K562 (cell line): ENCODE results near the gene RNF167. TPM values are rescaled to one million over a fixed set of nuclear protein-coding genes. Genes with fewer than 3 reads are reported as not detected.
A peak's percentile ranks its signal among the peaks of the same experiment; 100 is the strongest.

Experiments used
- DEAF1 ChIP-seq: fragments of 450-650 bp; formaldehyde crosslinking; IDR thresholded peaks from 2 replicates; pipeline ENCODE4 v1.4.0; 2020; ENCODE audit warnings: mild to moderate bottlenecking, moderate library complexity
- FOXJ2 ChIP-seq: fragments of 200-800 bp; sonication (Bioruptor generic); IDR thresholded peaks from 2 replicates; pipeline ENCODE4 v1.6.1; 2016; ENCODE audit warnings: missing genetic modification characterization, missing compliant biosample characterization
- GATA2 ChIP-seq: sonication (generic); formaldehyde crosslinking; IDR thresholded peaks from 2 replicates; pipeline ENCODE4 v1.4.0; 2020; ENCODE audit warnings: mild to moderate bottlenecking, missing genetic modification reagents
- NUFIP1 ChIP-seq: fragments of 450-650 bp; IDR thresholded peaks from 2 replicates; pipeline ENCODE4 v1.6.1; 2018; ENCODE audit not compliant: partially characterized antibody
- UBTF ChIP-seq, 2 experiments: IDR thresholded peaks; 2 replicates each; pipeline ENCODE4 v1.6.1; 2012; ENCODE audit warnings: improper control_type of control experiment in 2 of 2, low read depth in 2 of 2, low read length in 2 of 2, borderline replicate concordance in 1 of 2
- ZNF354B ChIP-seq: fragments of 250-450 bp; sonication (Bioruptor Pico); IDR thresholded peaks from 2 replicates; pipeline ENCODE4 v1.4.0; 2020
- ZNF583 ChIP-seq: fragments of 250-450 bp; sonication (Bioruptor Pico); IDR thresholded peaks from 2 replicates; pipeline ENCODE4 v1.4.0; 2020
- ZNF696 ChIP-seq: fragments of 250-450 bp; sonication (Bioruptor Pico); conservative IDR thresholded peaks from 2 replicates; pipeline ENCODE4 v1.4.0; 2020; ENCODE audit warnings: mild to moderate bottlenecking, moderate library complexity
- polyA plus RNA-seq, 8 experiments: library from polyadenylated mRNA; depleted of rRNA in 4 of 8; stranded (reverse) in 5 of 8; unstranded in 3 of 8; fragments of >200 nt; fragmentation: Nextera tagmentation in 2 of 8; fragmentation: Illumina TruSeq in 1 of 8; extraction: Ambion mirVana in 2 of 8; extraction: Trizol in 1 of 8; gene quantifications; 2 replicates each; pipeline versions ENCODE4 v1.2.1 to v1.2.3, GENCODE V29; 2011 to 2014; ENCODE audit warnings: inconsistent platforms in 1 of 8, missing spikeins in 1 of 8
- total RNA-seq, 7 experiments: library from RNA; depleted of rRNA in 6 of 7; stranded (reverse); fragments of >200 nt in 6 of 7; fragmentation: Illumina TruSeq in 2 of 7; extraction: Trizol in 2 of 7; gene quantifications; 2 replicates each; pipeline versions ENCODE4 v1.2.1 to v1.2.3, GENCODE V29; 2011 to 2021; ENCODE audit warnings: low replicate concordance in 1 of 7
- TF ChIP-seq, protein P1 (sequence below): IDR thresholded peaks from 2 replicates; pipeline ENCODE4 v1.6.1; 2014; ENCODE audit warnings: antibody characterized with exemption
- TF ChIP-seq, protein P2 (sequence below), 2 experiments: fragments of 450-650 bp in 1 of 2; sonication (generic) in 1 of 2; formaldehyde crosslinking in 1 of 2; IDR thresholded peaks; 2 replicates each; pipeline versions ENCODE4 v1.7.1 to v1.9.0; 2016 to 2022; ENCODE audit warnings: inconsistent platforms in 1 of 2, mild to moderate bottlenecking in 1 of 2, missing genetic modification reagents in 1 of 2

Gene RNF167
- total and polyA plus RNA-seq, 9 of the 15 experiments (the other 6 are each of a cell fraction or from before 2014, with no cell fraction given) = 16.5 to 143 (median 45.5) TPM

DNA sequence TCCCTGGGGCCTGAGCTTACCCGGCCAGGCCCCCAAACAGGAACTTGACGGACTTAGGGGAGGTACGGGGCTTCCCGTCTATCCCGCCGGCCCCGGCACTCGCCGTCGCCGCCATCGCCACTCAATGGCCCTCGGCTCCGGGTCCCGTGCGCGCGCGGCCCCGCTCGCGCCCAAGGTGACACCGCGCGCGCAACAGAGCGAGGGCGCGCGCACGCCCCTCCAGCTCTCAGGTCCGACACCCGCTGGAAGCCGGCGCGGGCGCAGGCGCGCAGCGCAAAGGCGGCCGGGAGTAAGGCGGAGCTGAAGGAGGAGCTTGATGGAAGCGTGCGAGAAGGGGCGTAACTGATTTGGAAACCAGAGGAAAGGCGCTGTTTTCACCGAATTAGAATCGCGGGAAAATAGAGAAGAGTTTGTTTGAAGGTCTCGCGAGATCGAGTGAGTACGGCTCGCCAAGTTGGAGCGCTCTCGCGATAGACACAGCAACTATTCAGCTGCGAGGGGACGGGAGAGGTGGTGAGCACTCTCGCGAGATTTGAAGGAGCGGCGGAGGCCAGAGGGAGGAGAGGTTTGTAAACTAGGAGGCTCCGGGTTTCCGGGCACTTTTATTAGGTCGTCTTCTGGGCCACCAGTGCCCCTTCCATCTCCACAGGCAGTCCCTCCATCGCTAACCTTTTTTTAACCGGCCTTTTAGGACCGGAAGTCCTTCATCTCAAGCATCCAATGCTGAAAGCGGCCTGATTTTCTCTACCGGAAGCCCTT, at the start of gene RNF167, which contains the start of gene SLC25A11 (continued):
- TF ChIP-seq UBTF (IDR thresholded peaks at IDR 0.05; ENCODE audit: borderline replicate concordance in 1 of 2, low read depth in 2 of 2, low read length in 2 of 2) = no peak
- no peak for TF ChIP-seq GATA2 (CRISPR knock-in tag)
- no peak for TF ChIP-seq DEAF1 (CRISPR knock-in tag)
- TF ChIP-seq ZNF696 = no peak
- TF ChIP-seq ZNF354B = no peak
- TF ChIP-seq, protein P1, sequence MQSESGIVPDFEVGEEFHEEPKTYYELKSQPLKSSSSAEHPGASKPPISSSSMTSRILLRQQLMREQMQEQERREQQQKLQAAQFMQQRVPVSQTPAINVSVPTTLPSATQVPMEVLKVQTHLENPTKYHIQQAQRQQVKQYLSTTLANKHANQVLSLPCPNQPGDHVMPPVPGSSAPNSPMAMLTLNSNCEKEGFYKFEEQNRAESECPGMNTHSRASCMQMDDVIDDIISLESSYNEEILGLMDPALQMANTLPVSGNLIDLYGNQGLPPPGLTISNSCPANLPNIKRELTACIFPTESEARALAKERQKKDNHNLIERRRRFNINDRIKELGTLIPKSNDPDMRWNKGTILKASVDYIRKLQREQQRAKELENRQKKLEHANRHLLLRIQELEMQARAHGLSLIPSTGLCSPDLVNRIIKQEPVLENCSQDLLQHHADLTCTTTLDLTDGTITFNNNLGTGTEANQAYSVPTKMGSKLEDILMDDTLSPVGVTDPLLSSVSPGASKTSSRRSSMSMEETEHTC = no peak
- TF ChIP-seq FOXJ2 (tag) = peak; percentile 82
- TF ChIP-seq, protein P2, sequence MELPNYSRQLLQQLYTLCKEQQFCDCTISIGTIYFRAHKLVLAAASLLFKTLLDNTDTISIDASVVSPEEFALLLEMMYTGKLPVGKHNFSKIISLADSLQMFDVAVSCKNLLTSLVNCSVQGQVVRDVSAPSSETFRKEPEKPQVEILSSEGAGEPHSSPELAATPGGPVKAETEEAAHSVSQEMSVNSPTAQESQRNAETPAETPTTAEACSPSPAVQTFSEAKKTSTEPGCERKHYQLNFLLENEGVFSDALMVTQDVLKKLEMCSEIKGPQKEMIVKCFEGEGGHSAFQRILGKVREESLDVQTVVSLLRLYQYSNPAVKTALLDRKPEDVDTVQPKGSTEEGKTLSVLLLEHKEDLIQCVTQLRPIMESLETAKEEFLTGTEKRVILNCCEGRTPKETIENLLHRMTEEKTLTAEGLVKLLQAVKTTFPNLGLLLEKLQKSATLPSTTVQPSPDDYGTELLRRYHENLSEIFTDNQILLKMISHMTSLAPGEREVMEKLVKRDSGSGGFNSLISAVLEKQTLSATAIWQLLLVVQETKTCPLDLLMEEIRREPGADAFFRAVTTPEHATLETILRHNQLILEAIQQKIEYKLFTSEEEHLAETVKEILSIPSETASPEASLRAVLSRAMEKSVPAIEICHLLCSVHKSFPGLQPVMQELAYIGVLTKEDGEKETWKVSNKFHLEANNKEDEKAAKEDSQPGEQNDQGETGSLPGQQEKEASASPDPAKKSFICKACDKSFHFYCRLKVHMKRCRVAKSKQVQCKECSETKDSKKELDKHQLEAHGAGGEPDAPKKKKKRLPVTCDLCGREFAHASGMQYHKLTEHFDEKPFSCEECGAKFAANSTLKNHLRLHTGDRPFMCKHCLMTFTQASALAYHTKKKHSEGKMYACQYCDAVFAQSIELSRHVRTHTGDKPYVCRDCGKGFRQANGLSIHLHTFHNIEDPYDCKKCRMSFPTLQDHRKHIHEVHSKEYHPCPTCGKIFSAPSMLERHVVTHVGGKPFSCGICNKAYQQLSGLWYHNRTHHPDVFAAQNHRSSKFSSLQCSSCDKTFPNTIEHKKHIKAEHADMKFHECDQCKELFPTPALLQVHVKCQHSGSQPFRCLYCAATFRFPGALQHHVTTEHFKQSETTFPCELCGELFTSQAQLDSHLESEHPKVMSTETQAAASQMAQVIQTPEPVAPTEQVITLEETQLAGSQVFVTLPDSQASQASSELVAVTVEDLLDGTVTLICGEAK (IDR thresholded peaks at IDR 0.05) = peak; percentile 93
- TF ChIP-seq, protein P2 (CRISPR knock-in tag; IDR thresholded peaks at IDR 0.05) = no peak
- TF ChIP-seq NUFIP1 = no peak
- TF ChIP-seq ZNF583 (CRISPR knock-in tag) = no peak
